Adipose tissue (tissue), 3 donors: ENCODE data around the gene NEIL1. TPM values are rescaled to one million over a fixed set of nuclear protein-coding genes. Genes with fewer than 3 reads are reported as not detected.
"Not testable (repeated sequence)": the region's sequence is repeated elsewhere in the genome, so short reads cannot be mapped to it uniquely, and the experiment has no call there.

Experiments used
- H3K27ac ChIP-seq: one replicate; pipeline ENCODE4 v1.5.1; 2013; ENCODE audit warnings: low read depth, low read length
- WGBS, 3 donors: extraction: QIAGEN DNeasy Blood & Tissue Kit; methylation state at CpG; one replicate each; pipeline ENCODE4 v1.1.7; 2013; 5-methylcytosine and 5-hydroxymethylcytosine counted together
- polyA plus RNA-seq, 3 donors: library from polyadenylated mRNA; stranded (reverse); fragments of 200-250 nt; gene quantifications; one replicate each; pipeline ENCODE4 v1.2.3, GENCODE V29; 2013
- donor health status: healthy with polysubstance abuse.
- donor health status: Bipolar disorder and iron deficiency.
- donor health status: healthy.

NEIL1 gene
- polyA plus RNA-seq, 3 donors: 19.7 to 40.8 (median 21.4) TPM

DNA sequence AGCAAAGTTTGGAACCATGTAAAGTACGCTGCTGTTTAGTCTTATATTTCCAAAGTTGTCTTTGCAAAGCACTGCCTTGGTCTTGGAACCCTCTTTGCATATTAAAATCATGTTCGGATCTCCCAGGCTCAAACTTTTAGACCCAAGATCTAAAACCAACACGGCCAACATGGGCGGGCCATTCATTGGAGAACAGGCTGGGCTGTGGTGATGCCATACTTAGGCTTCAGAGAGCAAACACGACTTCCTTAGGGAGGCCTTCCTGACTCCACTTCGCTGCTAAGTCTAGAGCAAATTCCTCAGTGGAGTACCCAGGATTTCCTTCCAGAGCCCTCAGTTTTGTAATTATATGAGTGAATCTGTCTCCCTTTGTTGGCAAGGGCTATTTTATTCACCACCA lies 18.0 kb downstream of the NEIL1 start:
- H3K27ac ChIP-seq: no peak overlapping the region
- WGBS, 3 donors: 91% methylated on average over 6 of the region's 6 CpGs

- H3K27ac ChIP-seq: no peak overlapping the region
- WGBS, 3 donors: 91 to 100% (median 94%) methylated on average over 3 of the region's 3 CpGs
These were observed 19.3 kb downstream of the NEIL1 start for GRCh38 chr15:75366163-75366562.

- no peak overlapping the region for H3K27ac ChIP-seq
These were observed 20.2 kb downstream of the NEIL1 start for GRCh38 chr15:75367006-75367405.

DNA sequence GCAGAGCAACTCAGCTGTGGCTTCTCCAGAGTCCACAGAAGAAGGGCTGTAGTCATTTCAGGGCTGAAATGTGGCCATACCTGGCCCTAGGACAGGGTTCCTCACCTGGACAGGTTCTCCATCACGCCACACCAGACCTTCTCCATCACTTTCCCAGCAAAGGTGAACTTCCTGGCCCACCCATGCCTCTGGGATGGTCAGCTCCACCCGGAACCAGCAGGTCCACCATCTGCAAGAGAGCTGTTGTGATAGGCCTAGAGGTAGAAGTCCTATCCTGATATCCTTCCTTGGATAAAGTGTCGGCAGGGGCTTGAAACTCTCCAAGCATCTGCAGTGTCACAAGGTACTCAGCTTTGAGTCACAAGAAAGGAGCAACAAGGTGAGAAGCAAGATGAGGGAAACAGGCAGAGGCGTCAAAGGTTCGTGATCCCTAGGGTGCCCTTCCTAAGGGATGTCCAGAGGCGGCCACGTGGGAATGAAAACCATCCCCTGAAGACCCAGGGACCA lies 20.6 kb downstream of the NEIL1 start:
- H3K27ac ChIP-seq: no peak overlapping the region
- 33 to 42% (median 40%) methylated on average over 7 of the region's 7 CpGs for WGBS, 3 donors

DNA sequence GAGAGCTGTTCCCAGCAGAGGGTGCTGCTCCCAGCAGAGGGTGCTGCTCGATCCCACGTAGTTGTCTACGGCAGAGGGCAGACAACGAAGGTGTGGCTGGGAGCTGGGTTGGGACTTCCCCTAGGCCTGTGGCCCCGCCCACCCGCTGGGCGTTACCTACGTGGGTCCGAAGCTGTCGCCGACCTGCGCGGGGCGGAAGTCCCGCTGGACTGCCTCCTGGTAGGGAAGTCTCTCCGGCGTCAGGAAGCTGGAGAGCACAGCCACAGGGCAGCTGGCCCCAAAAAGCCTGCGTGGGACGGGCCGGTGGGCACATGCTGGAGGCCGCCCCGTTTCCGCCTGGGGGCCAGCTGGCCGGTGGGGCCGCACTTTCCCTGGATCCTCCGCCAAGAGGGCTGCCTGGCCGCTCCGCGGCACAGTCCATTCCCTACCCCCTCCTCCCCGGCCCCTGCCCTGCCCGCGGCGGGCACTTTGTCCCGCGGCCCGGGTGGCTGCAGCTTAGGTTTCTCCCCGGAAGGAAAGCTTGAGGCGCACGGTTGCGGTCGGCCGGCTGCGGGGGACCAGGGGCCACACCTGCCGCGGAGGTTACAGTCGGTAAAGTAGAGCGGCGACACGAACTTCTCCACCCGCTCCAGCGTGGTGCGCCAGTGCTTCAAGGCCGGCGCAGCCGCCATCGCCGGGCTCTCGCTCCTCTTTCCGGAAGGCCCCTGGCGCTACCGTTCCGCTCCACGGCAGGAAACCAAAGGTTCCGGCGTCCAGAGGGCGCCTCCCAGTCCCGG lies 21.3 kb downstream of the NEIL1 start, which contains the start of gene MAN2C1:
TSS of gene MAN2C1 (minus strand) at position 695 of the 776 bp plus-strand sequence. CDS start at position 671, 24 bp downstream.
- peak within 1 kb of the TSS; percentile 93 for H3K27ac ChIP-seq
- WGBS, 3 donors: 0 to 1% (median 0%) methylated on average over 54 to 67 of the region's 67 CpGs

DNA sequence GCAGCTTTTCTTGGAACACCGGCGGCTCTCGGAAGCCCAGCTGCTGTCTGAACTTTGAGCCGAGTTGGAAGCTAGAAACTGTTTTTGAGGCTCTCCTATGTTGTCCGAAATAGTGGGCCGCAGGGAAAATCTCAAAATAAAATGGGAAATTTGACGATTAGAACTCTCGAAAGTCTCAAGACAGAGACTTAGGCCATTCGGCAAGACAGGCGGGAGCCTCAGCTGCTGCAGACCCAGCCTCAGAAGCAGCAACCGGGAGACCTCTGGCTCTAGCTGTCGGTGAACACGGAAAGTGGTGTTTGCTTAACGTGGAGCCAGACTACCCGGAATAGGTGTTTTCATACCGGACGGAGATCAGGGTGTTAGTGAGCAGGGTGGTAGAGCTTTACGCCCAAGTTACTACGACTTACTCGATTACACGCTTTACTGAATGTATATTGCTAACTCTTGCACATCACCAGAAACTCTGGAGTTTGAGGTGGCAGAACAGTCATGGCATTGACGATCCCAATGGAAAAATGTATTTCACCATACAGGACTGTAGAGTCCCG lies 21.9 kb downstream of the NEIL1 start:
- H3K27ac ChIP-seq: no peak overlapping the region
- 2 to 6% (median 6%) methylated on average over 23 of the region's 23 CpGs for WGBS, 3 donors

- WGBS, 3 donors: 93 to 96% (median 94%) methylated on average over 7 of the region's 7 CpGs
- no peak overlapping the region for H3K27ac ChIP-seq
These were observed 23.2 kb downstream of the NEIL1 start for GRCh38 chr15:75369897-75370581.

- no peak overlapping the region for H3K27ac ChIP-seq
- 84 to 100% (median 88%) methylated on average over 1 of the region's 1 CpG for WGBS, 3 donors
These were observed 24.6 kb downstream of the NEIL1 start for GRCh38 chr15:75371486-75371885.

DNA sequence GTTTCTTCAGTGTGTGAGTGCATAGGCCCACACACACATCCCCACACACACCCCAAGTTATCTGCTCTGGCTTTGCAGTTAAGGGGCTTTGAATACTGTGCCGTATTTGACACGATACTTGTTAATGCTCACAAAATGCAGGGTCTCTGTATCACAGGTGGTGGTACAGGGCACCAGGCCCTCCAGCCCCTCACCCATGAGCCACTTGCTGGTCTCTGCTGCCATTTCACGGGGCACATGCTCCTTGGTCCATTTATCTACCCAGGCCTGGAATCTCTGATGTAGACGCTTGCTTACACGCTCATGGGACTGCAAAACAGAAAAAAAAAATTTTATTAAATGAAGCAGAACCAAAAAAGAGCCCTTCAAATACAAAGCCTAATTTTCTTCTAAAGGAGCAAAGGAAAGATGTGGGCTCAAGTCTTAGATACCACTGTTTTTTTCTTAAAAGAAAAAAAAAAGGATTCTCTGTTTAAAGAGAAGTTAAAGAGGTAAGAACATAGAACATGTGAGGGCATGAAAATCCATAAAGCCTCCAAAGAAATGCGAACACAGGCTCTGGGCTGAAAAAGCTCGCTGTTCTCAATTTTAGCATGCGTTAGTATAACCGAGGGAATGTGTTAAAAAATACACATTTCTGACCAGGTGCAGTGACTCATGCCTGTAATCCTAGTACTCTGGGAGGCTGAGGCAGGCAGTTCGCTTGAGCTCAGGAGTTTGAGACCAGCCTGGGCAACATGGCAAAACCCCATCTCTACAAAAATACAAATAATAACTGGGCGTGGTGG lies 25.3 kb downstream of the NEIL1 start:
- no peak overlapping the region for H3K27ac ChIP-seq
- WGBS, 3 donors: 95 to 97% (median 95%) methylated on average over 11 of the region's 11 CpGs

- no peak overlapping the region for H3K27ac ChIP-seq
- WGBS, 3 donors: 83 to 93% (median 85%) methylated on average over 4 of the region's 4 CpGs
These were observed 33.9 kb downstream of the NEIL1 start for GRCh38 chr15:75380773-75381172.

DNA sequence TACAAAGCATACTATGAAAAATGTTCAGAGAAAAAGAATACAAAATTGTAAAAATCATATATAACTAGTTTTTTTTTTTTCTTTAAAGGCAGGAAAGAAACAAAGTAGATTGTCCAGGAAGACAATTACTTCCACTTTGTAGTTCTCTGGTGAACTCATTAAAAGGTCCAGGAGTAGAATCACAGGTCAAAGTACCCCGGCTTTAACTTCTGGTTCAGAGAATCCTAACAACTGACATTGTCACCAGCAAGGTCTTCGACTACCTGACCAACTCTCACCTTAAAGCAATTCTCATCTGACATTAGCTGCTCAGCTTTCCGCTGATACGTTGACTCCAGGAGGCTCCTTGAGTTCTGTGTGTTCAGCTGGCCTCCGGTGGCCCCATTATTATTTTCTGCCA lies 37.1 kb downstream of the NEIL1 start:
- not testable (repeated sequence) for H3K27ac ChIP-seq
- 45 to 90% (median 82%) methylated on average over 5 of the region's 5 CpGs for WGBS, 3 donors

DNA sequence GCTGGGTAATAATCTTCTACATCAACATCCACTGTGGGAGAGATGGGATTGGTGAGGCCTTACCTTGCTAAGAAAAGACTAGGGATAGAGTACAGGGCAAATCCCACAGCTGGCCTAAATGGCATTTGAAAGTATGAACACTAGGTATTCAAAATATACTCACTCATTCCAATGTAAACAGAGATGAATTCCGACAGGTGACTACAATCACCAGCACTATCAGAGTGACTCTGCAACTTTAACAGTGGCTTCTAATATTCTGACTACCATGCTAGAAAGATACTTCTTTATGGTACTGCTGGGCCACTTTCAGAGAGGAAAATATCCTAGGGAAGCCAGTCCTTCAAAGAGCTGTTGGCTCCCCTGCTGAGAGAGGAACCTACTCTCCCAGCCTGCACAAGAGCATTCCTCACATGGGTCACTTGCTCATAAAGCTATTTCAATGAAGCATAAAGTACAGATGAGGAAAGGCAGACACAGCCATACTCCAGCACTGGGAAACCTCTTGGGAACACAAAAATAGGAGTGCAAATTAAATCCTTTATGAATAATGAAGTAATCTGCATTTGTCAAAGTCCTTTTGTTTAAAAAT lies 43.0 kb downstream of the NEIL1 start:
- no peak overlapping the region for H3K27ac ChIP-seq
- WGBS, 3 donors: 29 to 96% (median 89%) methylated on average over 1 of the region's 1 CpG

GRCh38 chr15:75397494-75397893 lies 50.7 kb downstream of the NEIL1 start:
- WGBS, 3 donors: 74 to 86% (median 83%) methylated on average over 2 of the region's 2 CpGs
- no peak overlapping the region for H3K27ac ChIP-seq

GRCh38 chr15:75403892-75404291 lies 57.1 kb downstream of the NEIL1 start:
- no peak overlapping the region for H3K27ac ChIP-seq
- 86 to 95% (median 89%) methylated on average over 2 of the region's 2 CpGs for WGBS, 3 donors

Other genes with a start within 250 kb of the NEIL1 start
- gene C15orf39, start 145.2 kb upstream of the NEIL1 start, polyA plus RNA-seq: 10 to 100 TPM in 2 of 3 donors, 1 to 10 TPM in 1; 9.2 to 18.9 (median 11.1) TPM
- under 1 TPM in 1 of 3 donors, not detected in 2; 0.03 TPM for gene GOLGA6C, start 88.7 kb upstream of the NEIL1 start, polyA plus RNA-seq
- gene GOLGA6D, start 64.2 kb upstream of the NEIL1 start, polyA plus RNA-seq: not detected
- 10 to 100 TPM; 39.0 to 84.6 (median 78.9) TPM for gene COMMD4, start 11.0 kb upstream of the NEIL1 start, polyA plus RNA-seq
- 100 to 1,000 TPM in 2 of 3 donors, 10 to 100 TPM in 1; 81.0 to 302 (median 202) TPM for gene MAN2C1, start 21.6 kb downstream of the NEIL1 start, polyA plus RNA-seq
- gene SIN3A, start 104.7 kb downstream of the NEIL1 start, polyA plus RNA-seq: 10 to 100 TPM in 2 of 3 donors, 1 to 10 TPM in 1; 8.9 to 16.9 (median 16.9) TPM
- 10 to 100 TPM in 1 of 3 donors, 1 to 10 TPM in 2; 5.9 to 10.5 (median 9.8) TPM for gene PTPN9, start 232.3 kb downstream of the NEIL1 start, polyA plus RNA-seq